H1 (cell line): ENCODE measurements around the gene IL1RAP. TPM values are rescaled to one million over a fixed set of nuclear protein-coding genes. Genes with fewer than 3 reads are reported as not detected.

Source experiments
- RXRA ChIP-seq: IDR thresholded peaks from 2 replicates; pipeline ENCODE4 v1.6.1; 2011; ENCODE audit warnings: low read depth, mild to moderate bottlenecking, low read length, moderate library complexity; ENCODE audit not compliant: insufficient read depth
- SIX5 ChIP-seq: IDR thresholded peaks from 2 replicates; pipeline ENCODE4 v1.6.1; 2011; ENCODE audit warnings: mild to moderate bottlenecking, low read depth, low read length
- polyA plus RNA-seq, 7 experiments: library from polyadenylated mRNA; depleted of rRNA in 3 of 7; stranded (reverse) in 5 of 7; unstranded in 2 of 7; fragments of >200 nt in 5 of 7; fragments of 200-250 nt in 2 of 7; gene quantifications; 1 replicate in 5 of 7; 2 replicates in 1 of 7; 4 replicates in 1 of 7; pipeline versions ENCODE4 v1.2.1 to v1.2.3, GENCODE V29; 2011 to 2013; ENCODE audit warnings: missing spikeins in 2 of 7, mixed read lengths in 2 of 7
- total RNA-seq: library from RNA; stranded (reverse); fragmentation: NEBNext Ultra II Directional; extraction: Animal tissue kit (Norgen Biotek cat#: 25700); gene quantifications from 2 replicates; pipeline ENCODE4 v1.2.1, GENCODE V29; 2021
- TF ChIP-seq, protein P1 (sequence below): fragments of 300-600 bp; sonication (generic); IDR thresholded peaks from 2 replicates; pipeline ENCODE4 v1.7.1; 2012; ENCODE audit warnings: low read length, moderate library complexity, mild to moderate bottlenecking, inconsistent platforms; ENCODE audit not compliant: insufficient replicate concordance

The IL1RAP gene
- total and polyA plus RNA-seq, 2 of the 8 experiments (the other 6 are each of a cell fraction or from before 2014, with no cell fraction given), result 2.4 to 3.9 TPM

GRCh38 chr3:190641564-190641963 is 127.7 kb downstream of the IL1RAP start (continued):
- TF ChIP-seq, protein P1, sequence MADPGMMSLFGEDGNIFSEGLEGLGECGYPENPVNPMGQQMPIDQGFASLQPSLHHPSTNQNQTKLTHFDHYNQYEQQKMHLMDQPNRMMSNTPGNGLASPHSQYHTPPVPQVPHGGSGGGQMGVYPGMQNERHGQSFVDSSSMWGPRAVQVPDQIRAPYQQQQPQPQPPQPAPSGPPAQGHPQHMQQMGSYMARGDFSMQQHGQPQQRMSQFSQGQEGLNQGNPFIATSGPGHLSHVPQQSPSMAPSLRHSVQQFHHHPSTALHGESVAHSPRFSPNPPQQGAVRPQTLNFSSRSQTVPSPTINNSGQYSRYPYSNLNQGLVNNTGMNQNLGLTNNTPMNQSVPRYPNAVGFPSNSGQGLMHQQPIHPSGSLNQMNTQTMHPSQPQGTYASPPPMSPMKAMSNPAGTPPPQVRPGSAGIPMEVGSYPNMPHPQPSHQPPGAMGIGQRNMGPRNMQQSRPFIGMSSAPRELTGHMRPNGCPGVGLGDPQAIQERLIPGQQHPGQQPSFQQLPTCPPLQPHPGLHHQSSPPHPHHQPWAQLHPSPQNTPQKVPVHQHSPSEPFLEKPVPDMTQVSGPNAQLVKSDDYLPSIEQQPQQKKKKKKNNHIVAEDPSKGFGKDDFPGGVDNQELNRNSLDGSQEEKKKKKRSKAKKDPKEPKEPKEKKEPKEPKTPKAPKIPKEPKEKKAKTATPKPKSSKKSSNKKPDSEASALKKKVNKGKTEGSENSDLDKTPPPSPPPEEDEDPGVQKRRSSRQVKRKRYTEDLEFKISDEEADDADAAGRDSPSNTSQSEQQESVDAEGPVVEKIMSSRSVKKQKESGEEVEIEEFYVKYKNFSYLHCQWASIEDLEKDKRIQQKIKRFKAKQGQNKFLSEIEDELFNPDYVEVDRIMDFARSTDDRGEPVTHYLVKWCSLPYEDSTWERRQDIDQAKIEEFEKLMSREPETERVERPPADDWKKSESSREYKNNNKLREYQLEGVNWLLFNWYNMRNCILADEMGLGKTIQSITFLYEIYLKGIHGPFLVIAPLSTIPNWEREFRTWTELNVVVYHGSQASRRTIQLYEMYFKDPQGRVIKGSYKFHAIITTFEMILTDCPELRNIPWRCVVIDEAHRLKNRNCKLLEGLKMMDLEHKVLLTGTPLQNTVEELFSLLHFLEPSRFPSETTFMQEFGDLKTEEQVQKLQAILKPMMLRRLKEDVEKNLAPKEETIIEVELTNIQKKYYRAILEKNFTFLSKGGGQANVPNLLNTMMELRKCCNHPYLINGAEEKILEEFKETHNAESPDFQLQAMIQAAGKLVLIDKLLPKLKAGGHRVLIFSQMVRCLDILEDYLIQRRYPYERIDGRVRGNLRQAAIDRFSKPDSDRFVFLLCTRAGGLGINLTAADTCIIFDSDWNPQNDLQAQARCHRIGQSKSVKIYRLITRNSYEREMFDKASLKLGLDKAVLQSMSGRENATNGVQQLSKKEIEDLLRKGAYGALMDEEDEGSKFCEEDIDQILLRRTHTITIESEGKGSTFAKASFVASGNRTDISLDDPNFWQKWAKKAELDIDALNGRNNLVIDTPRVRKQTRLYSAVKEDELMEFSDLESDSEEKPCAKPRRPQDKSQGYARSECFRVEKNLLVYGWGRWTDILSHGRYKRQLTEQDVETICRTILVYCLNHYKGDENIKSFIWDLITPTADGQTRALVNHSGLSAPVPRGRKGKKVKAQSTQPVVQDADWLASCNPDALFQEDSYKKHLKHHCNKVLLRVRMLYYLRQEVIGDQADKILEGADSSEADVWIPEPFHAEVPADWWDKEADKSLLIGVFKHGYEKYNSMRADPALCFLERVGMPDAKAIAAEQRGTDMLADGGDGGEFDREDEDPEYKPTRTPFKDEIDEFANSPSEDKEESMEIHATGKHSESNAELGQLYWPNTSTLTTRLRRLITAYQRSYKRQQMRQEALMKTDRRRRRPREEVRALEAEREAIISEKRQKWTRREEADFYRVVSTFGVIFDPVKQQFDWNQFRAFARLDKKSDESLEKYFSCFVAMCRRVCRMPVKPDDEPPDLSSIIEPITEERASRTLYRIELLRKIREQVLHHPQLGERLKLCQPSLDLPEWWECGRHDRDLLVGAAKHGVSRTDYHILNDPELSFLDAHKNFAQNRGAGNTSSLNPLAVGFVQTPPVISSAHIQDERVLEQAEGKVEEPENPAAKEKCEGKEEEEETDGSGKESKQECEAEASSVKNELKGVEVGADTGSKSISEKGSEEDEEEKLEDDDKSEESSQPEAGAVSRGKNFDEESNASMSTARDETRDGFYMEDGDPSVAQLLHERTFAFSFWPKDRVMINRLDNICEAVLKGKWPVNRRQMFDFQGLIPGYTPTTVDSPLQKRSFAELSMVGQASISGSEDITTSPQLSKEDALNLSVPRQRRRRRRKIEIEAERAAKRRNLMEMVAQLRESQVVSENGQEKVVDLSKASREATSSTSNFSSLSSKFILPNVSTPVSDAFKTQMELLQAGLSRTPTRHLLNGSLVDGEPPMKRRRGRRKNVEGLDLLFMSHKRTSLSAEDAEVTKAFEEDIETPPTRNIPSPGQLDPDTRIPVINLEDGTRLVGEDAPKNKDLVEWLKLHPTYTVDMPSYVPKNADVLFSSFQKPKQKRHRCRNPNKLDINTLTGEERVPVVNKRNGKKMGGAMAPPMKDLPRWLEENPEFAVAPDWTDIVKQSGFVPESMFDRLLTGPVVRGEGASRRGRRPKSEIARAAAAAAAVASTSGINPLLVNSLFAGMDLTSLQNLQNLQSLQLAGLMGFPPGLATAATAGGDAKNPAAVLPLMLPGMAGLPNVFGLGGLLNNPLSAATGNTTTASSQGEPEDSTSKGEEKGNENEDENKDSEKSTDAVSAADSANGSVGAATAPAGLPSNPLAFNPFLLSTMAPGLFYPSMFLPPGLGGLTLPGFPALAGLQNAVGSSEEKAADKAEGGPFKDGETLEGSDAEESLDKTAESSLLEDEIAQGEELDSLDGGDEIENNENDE, result no peak
- TF ChIP-seq SIX5 (no peak), RXRA (no peak)
